GM18873 (cell line): Measurements from ENCODE around the gene BBOF1.
"Not testable (repeated sequence)": the region's sequence is repeated elsewhere in the genome, so short reads cannot be mapped to it uniquely, and the experiment has no call there.

Experiments used
- ATAC-seq: cut with Tn5 transposase; IDR thresholded peaks from one replicate; pipeline ENCODE4 v1.9.1; 2021; ENCODE audit warnings: mild to moderate bottlenecking, moderate library complexity, moderate number of reproducible peaks; ENCODE audit not compliant: unreplicated experiment, low FRiP score

BBOF1 gene

GRCh38 chr14:74018586-74019407 lies at the start of gene BBOF1, which contains the start of gene ENTPD5:
TSS of gene BBOF1 (plus strand) at chr14:74019349. CDS start at chr14:74019479, 130 bp downstream.
TSS of gene ENTPD5 (minus strand) at chr14:74019288. CDS start at chr14:73988102, 31,186 bp downstream.
- ATAC-seq = peak; percentile 56

- no peak for ATAC-seq
These were observed 45.7 kb upstream of the BBOF1 start for GRCh38 chr14:73973497-73973896.

GRCh38 chr14:73976125-73976524 lies 43.0 kb upstream of the BBOF1 start:
- ATAC-seq = no peak

- no peak for ATAC-seq
These were observed 41.3 kb upstream of the BBOF1 start for GRCh38 chr14:73977896-73978295.

- ATAC-seq = no peak
These were observed 31.1 kb upstream of the BBOF1 start for GRCh38 chr14:73988065-73988464.

GRCh38 chr14:73988656-73989055 lies 30.5 kb upstream of the BBOF1 start:
- ATAC-seq = not testable (repeated sequence)

- ATAC-seq = no peak
These were observed 28.1 kb upstream of the BBOF1 start for GRCh38 chr14:73991092-73991491.

- not testable (repeated sequence) for ATAC-seq
These were observed 24.2 kb upstream of the BBOF1 start for GRCh38 chr14:73994926-73995325.

- ATAC-seq = no peak
These were observed 23.2 kb upstream of the BBOF1 start for GRCh38 chr14:73995977-73996378.

- no peak for ATAC-seq
These were observed 22.4 kb upstream of the BBOF1 start for GRCh38 chr14:73996731-73997107.

GRCh38 chr14:73997108-73997943 lies 21.8 kb upstream of the BBOF1 start:
- no peak for ATAC-seq

GRCh38 chr14:73997944-73998447 lies 21.2 kb upstream of the BBOF1 start:
- no peak for ATAC-seq

- no peak for ATAC-seq
These were observed 20.4 kb upstream of the BBOF1 start for GRCh38 chr14:73998726-73999125.

GRCh38 chr14:74005664-74006063 lies 13.5 kb upstream of the BBOF1 start:
- not testable (repeated sequence) for ATAC-seq

GRCh38 chr14:74008843-74009499 lies 10.2 kb upstream of the BBOF1 start:
- no peak for ATAC-seq

GRCh38 chr14:74014299-74014698 lies 4.8 kb upstream of the BBOF1 start:
- no peak for ATAC-seq

- no peak for ATAC-seq
These were observed 4.0 kb upstream of the BBOF1 start for GRCh38 chr14:74015176-74015575.

- ATAC-seq = no peak
These were observed 3.2 kb upstream of the BBOF1 start for GRCh38 chr14:74015963-74016362.

- no peak for ATAC-seq
These were observed 969 bp upstream of the BBOF1 start for GRCh38 chr14:74018174-74018585.

GRCh38 chr14:74019408-74020137 lies 424 bp downstream of the BBOF1 start:
- ATAC-seq = no peak
